AG04450 (cell line): ENCODE measurements around the gene ABCF2. TPM values are rescaled to one million over a fixed set of nuclear protein-coding genes. Genes with fewer than 3 reads are reported as not detected.
A peak's percentile ranks its signal among the peaks of the same experiment; 100 is the strongest.

Experiments
- CTCF ChIA-PET: fragments of 300-600, 350-600 bp; formaldehyde crosslinking; extraction: SDS; loops from one replicate; lab custom pipeline; 2022; ENCODE audit warnings: antibody characterized with exemption, inconsistent platforms; lab: Charles Lee
- POLR2A ChIA-PET: fragments of 350-600 bp; formaldehyde crosslinking; extraction: SDS; loops from one replicate; lab custom pipeline; 2021; ENCODE audit warnings: antibody characterized with exemption, inconsistent platforms; lab: Yijun Ruan, JAX
- DNase-seq: peaks from one replicate; pipeline ENCODE4 v3.0.0-alpha.2; 2011; ENCODE audit warnings: low read depth, low spot score
- H3K27ac ChIP-seq: one replicate; pipeline ENCODE4 v1.5.1; 2012; ENCODE audit warnings: low read depth, low read length, control low read depth
- H3K27me3 ChIP-seq: one replicate; pipeline ENCODE4 v1.6.0; 2012; ENCODE audit warnings: low read length; ENCODE audit not compliant: control insufficient read depth, insufficient read depth
- H3K4me3 ChIP-seq: 2 replicates; pipeline ENCODE4 v1.5.1; 2011; ENCODE audit warnings: mild to moderate bottlenecking, low read depth, low read length, control low read depth
- H3K9me3 ChIP-seq: 2 replicates; pipeline ENCODE4 v1.5.1; 2012; ENCODE audit warnings: low read length; ENCODE audit not compliant: control insufficient read depth, insufficient read depth
- CTCF ChIP-seq: IDR thresholded peaks from 2 replicates; pipeline ENCODE4 v1.5.1; 2011; ENCODE audit warnings: low read depth, low read length, control low read depth, inconsistent platforms
- polyA plus RNA-seq: library from polyadenylated mRNA; depleted of rRNA; stranded (reverse); fragments of >200 nt; gene quantifications from 2 replicates; pipeline ENCODE4 v1.2.3, GENCODE V29; 2011

The ABCF2 gene
- polyA plus RNA-seq, 1 experiment = 31.0 TPM

- ChIA-PET POLR2A (interaction anchor here (0.6 to 1.3 kb wide), 3 partner anchors 16 to 104 kb away, joined by 4 to 7 read pairs (median 6); partner anchors contain the start of gene ABCF2), CTCF (interaction anchor here (1.3 to 1.8 kb wide), 2 partner anchors 12 to 56 kb away, joined by 6 to 7 read pairs; no protein-coding TSS in a partner anchor)
These were observed 21.5 kb upstream of the ABCF2 start, which contains the start of gene SMARCD3 for GRCh38 chr7:151248346-151249033. TSS of gene SMARCD3 (minus strand) at chr7:151248694. CDS start at chr7:151248562, 132 bp downstream.

DNA sequence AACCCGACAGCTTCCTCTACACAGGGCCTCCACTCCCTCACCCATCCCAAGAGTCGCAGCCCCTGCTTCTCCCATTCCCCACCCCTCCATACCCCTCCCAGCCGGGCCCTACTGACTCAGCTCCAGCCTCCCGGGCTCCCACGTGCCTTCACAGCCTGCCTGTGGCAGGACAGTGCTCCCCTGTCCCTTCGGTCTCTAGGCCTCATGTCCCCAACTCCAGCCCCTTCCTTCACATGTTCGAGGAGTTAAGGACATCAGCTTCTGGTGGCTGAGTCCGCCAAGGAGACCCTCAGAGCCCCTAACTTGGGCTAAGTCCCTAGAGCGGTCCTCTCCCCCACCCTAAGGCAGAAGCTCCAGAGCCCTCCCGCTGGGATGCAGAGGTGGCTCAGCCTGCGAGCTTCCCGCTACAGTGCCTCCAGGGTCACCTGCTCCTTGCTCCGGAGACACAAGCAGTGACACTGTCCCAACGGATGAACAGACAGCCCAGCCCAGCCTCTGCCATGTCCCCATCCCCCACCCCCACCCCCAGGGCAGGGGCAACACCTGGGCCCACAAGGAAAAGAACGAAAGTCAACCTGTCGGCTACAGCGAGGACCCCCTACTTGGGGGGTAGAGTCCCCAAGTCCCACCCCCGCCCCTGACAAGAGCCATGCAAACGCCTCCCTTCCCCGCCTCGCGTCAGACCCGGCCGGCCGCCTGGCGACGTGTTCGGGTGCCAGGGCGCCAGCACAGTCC is 20.8 kb upstream of the ABCF2 start:
- Histone ChIP-seq H3K4me3 (peak overlapping the region; percentile 73), H3K27ac (peak overlapping the region; percentile 65), H3K27me3 (no peaks in the 10 kb centered on the region), H3K9me3 (no peaks in the 10 kb centered on the region; the same call in 1 of the 2 replicates)
- no peak for DNase-seq
- POLR2A ChIA-PET = interaction anchor here (1.3 kb wide), 1 partner anchor 20 kb away, joined by 6 read pairs; the partner anchor contains the start of gene ABCF2
- CTCF ChIA-PET = interaction anchor here (0.9 to 2.3 kb wide), 6 partner anchors 11 to 119 kb away, joined by 3 to 7 read pairs (median 4); no protein-coding TSS in a partner anchor
- TF ChIP-seq CTCF = no peak

More at GRCh38 chr7:151248346-151249033, 21.5 kb upstream of the ABCF2 start, which contains the start of gene SMARCD3:
- Histone ChIP-seq H3K4me3 (peak within 1 kb of the TSS; percentile 73), H3K9me3 (no peaks in the 10 kb centered on the region; the same call in 1 of the 2 replicates), H3K27me3 (no peaks in the 10 kb centered on the region), H3K27ac (peak within 1 kb of the TSS; percentile 77)
- no peak for DNase-seq
- TF ChIP-seq CTCF = no peak

DNA sequence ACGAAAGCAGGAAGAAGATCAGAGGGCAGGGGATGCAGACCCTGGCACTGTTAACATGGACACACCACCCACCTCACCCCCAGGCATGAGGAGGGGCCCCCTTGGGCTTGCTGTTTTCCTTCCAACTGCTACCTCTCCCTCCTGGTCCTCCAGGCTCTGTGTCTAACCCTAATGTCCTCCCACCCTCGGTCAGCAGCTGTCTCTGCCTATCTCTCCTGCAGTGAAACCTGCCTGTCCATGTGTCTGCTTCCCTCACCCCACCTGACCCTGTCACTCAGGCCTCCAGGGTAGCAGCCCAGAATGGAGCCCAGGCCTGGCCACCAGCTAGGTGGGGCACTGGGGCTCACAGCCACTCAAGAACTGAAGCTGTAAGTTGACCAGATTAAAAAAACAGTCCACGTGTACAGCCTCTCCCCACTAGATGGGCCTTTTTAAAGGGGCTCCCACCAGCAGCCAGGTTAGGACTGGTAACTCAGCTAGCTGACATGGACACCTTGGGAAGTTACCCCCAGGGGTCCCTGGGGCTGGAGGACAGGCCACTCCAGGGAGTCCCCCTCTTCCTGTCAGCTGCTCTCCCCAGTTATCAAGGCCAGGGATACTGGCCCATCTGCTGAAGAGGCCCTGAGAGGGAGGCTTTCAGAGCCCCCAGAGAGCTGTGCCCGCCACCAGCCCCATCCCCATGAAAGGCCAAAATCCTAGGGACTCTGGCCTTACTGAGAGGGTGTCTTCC is 20.0 kb upstream of the ABCF2 start:
- H3K27me3 ChIP-seq = no peaks in the 10 kb centered on the region
- no peaks in the 10 kb centered on the region; the same call in 1 of the 2 replicates for H3K9me3 ChIP-seq
- ChIA-PET CTCF (interaction anchor here (0.9 to 2.3 kb wide), 6 partner anchors 10 to 120 kb away, joined by 3 to 7 read pairs (median 4); no protein-coding TSS in a partner anchor), POLR2A (interaction anchor here (1.3 kb wide), 1 partner anchor 20 kb away, joined by 6 read pairs; the partner anchor contains the start of gene ABCF2)
- H3K27ac ChIP-seq = peak overlapping the region; percentile 31
- DNase-seq = no peak
- no peak for TF ChIP-seq CTCF
- H3K4me3 ChIP-seq = peak overlapping the region; percentile 73

GRCh38 chr7:151246102-151246850 is 19.3 kb upstream of the ABCF2 start:
- Histone ChIP-seq H3K9me3 (no peaks in the 10 kb centered on the region), H3K27me3 (no peaks in the 10 kb centered on the region), H3K27ac (no peak overlapping the region), H3K4me3 (peak overlapping the region; percentile 25)
- DNase-seq = no peak
- TF ChIP-seq CTCF = no peak
- ChIA-PET POLR2A (interaction anchor here (1.0 kb wide), 1 partner anchor 19 kb away, joined by 6 read pairs; the partner anchor contains the start of gene ABCF2), CTCF (interaction anchor here (0.7 to 5.1 kb wide), 7 partner anchors 9 to 108 kb away, joined by 3 to 64 read pairs (median 4); partner anchors contain the start of genes ABCF2 and CHPF2)
